HEK293T (cell line): ENCODE results near the gene ABITRAM.

Experiments used
- BHLHE40 ChIP-seq: fragments of 450-650 bp; IDR thresholded peaks from 2 replicates; pipeline ENCODE4 v1.6.1; 2016; ENCODE audit warnings: mild to moderate bottlenecking, moderate library complexity, borderline replicate concordance
- PKNOX1 ChIP-seq: fragments of 450-650 bp; IDR thresholded peaks from 2 replicates; pipeline ENCODE4 v1.6.1; 2016
- SP1 ChIP-seq: fragments of 450-650 bp; IDR thresholded peaks from 2 replicates; pipeline ENCODE4 v1.6.1; 2017

GRCh38 chr9:108934323-108934893, at the start of gene ABITRAM:
- no peak for TF ChIP-seq BHLHE40
- TF ChIP-seq PKNOX1 = no peak
- TF ChIP-seq SP1 = no peak
